Gastrocnemius medialis (tissue), 4 donors: ENCODE measurements around the gene MAP6D1.

Experiments used
- POLR2A ChIP-seq, 2 donors: fragments of 450-650 bp; IDR thresholded peaks; one replicate each; pipeline ENCODE4 v1.6.1; 2017; ENCODE audit warnings: antibody characterized with exemption in 2 of 2, mild to moderate bottlenecking in 2 of 2, moderate library complexity in 2 of 2
- TF ChIP-seq, protein P1 (sequence below), 5 experiments: fragments of 450-650 bp in 3 of 5; fragments of 200-600 bp in 2 of 5; sonication (generic) in 2 of 5; IDR thresholded peaks in 4 of 5; conservative IDR thresholded peaks in 1 of 5; 1 replicate in 4 of 5; 2 replicates in 1 of 5; pipeline ENCODE4 v1.5.1; 2016 to 2019; ENCODE audit warnings: antibody characterized with exemption in 5 of 5, mild to moderate bottlenecking in 3 of 5, moderate library complexity in 3 of 5

DNA sequence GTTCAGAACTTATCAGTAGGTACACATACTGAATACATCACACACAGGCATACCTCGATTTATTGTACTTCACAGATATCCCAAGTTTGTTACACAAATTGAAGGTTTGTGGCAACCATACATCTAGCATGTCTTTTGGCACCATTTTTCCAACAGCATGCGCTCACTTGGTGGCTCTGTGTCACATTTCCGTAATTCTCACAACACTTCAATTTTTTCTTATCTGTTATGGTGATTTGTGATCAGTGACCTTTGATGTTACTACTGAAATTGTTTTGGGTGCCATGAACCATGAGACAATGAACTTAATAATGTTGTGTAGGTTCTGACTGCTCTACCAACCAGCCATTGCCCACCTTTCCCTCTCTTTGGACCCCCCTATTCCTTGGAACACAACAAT is 48.5 kb upstream of the MAP6D1 start:
- no peak for TF ChIP-seq POLR2A (IDR thresholded peaks at IDR 0.05)
- TF ChIP-seq, protein P1, sequence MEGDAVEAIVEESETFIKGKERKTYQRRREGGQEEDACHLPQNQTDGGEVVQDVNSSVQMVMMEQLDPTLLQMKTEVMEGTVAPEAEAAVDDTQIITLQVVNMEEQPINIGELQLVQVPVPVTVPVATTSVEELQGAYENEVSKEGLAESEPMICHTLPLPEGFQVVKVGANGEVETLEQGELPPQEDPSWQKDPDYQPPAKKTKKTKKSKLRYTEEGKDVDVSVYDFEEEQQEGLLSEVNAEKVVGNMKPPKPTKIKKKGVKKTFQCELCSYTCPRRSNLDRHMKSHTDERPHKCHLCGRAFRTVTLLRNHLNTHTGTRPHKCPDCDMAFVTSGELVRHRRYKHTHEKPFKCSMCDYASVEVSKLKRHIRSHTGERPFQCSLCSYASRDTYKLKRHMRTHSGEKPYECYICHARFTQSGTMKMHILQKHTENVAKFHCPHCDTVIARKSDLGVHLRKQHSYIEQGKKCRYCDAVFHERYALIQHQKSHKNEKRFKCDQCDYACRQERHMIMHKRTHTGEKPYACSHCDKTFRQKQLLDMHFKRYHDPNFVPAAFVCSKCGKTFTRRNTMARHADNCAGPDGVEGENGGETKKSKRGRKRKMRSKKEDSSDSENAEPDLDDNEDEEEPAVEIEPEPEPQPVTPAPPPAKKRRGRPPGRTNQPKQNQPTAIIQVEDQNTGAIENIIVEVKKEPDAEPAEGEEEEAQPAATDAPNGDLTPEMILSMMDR (IDR thresholded peaks at IDR 0.05 in 4 of 5, conservative IDR thresholded peaks at IDR 0.05 in 1 of 5) = no peak
